Right ventricle myocardium inferior (tissue), 1 donor: ENCODE measurements around the gene FOCAD. TPM values are rescaled to one million over a fixed set of nuclear protein-coding genes. Genes with fewer than 3 reads are reported as not detected.

ENCODE experiments used
- ATAC-seq: fragments of 200-7000 bp; cut with Tn5 transposase; one replicate; pipeline ENCODE4 v1.9.1; 2020; ENCODE audit warnings: mild to moderate bottlenecking, moderate library complexity
- DNase-seq: peaks from one replicate; pipeline ENCODE4 v3.0.0; 2021; ENCODE audit errors: missing footprints
- intact Hi-C: fragments of 100-400 bp; cut with DNase I; formaldehyde crosslinking; loops from one replicate; pipeline ENCODE4 v1.11.0; 2022
- total RNA-seq: library from RNA; stranded (reverse); fragmentation: NEBNext Ultra II Directional; extraction: Animal tissue kit (Norgen Biotek cat#: 25700); gene quantifications from one replicate; pipeline ENCODE4 v1.2.1, GENCODE V29; 2021
- donor health status: DM: no; HTN: yes; CAD: no; lungs with severe emphysema.

Gene FOCAD
- total RNA-seq, 1 donor from 2014 or later = 29.8 TPM

DNA sequence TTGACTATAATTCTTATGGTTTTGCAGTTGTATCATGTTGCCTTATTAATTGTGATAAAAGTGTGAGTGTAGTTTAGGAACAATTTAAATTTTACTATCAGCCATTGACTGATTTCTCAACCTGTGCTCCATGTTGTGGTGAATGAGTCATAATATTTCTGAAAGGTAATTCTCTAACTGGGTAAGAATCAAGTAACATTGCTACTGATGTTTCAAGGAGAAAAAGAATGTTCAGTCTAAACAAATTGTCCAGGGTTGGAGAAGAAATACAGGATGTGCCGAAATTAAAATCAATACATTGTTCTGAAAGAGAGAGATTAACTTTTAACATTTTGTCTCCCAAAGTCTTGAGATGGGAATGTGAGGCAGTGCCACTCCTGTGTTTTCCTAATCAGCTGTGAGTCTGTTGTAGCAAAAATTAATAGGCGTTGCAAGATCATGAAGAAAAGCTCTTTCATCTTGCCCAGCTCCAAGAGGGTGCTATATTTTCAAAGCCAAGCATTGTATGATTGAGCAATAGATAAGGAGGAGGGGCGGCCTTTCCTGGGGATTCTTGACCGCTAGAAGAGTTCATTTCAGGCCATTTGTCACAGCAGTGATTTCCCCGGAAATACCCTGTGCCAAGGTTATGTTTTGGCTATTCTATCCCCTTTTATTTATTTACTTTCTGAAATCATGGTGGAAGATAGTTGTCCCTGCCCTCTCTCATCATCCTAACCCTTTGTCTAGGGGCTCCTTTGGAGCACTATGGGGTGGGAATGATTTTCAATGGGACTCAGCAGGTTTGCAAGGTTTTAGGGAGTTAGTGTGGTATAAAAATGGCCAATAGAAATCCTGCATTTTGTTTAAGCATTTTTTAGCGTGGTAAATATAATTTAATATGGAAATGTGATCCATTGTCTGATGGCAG is 151.6 kb downstream of the FOCAD start:
- ATAC-seq (no peak), DNase-seq (no peak)
- intact Hi-C loops = no loop called here

DNA sequence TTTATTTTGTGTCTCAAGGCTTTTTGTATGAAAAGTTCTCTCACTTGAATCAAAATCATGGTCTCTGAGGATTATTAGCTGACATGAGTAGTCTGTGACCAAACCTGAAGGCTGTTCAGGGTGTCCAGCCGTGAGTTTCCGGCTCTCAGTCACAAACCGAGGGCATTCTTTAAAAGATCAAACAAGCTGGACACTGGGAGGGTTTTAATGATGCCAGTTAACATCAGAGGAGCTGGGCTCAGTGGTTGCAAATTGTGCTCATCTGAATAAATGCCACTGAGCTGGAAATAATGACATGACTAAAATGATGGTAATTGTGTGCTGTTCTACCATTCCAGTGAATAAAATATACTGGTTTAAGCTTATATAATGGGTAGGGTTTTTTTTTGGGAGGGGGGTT is 153.1 kb downstream of the FOCAD start:
- DNase-seq = no peak
- ATAC-seq = no peak
- intact Hi-C loops = no loop called here

DNA sequence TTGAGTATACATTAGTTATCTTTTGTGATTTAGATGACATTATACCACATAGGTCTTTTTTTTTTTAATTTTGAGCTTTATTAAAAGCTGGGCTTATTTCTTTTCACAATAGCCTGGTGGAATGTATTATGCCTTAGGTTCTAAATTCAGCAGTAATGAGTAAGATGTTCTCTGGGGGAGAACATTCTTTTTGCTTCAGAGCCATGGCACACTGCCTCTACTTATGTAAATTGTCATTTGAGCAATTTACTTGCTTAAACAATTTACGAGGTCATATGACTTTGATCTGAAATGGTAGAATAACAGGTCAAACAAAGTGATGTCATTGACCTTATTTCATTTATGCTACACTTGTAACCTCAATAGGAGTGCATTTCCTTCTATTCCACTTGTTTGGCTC is 154.2 kb downstream of the FOCAD start:
- no peak for ATAC-seq
- intact Hi-C loops = no loop called here

DNA sequence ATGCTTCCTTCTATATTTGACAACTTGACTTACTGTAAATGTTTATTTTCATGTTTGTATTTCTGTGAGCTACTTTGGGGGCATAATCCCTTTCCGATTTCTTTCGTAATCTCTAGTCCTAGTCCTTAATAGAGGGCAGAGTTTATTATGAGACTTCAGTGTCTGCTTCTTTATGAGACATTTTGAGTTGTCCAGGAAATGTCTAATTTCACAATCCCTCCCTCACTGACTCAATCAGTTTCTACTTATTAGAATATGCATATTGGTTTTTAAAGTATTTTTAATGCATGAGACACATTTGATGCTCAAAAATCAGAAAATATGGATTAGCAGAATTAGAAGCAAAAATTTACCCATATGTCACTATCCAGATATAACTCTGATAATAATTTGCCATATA is 160.9 kb downstream of the FOCAD start:
- ATAC-seq = no peak
- intact Hi-C loops = no loop called here
- no peak for DNase-seq

More for the DNA sequence above, 154.2 kb downstream of the FOCAD start:
- no peak for DNase-seq

DNA sequence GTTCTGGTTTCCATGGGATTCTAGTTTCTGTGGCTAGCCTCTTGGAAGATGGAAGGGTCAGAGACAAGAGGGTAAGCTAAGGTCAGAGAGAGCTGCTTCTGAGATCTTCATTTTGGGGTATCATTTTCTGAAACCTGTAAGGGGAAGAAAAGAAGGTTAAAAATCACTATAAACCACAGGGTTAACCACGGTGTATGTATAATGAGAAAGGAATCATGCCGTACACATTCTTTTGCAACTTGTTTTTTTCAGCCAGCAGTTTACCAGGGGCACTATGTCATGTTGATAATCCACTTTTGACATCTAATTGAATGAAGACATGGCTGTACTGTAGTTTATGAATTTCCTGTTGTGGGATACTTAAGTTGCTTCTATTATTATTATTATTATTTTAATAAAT is 164.4 kb downstream of the FOCAD start:
- intact Hi-C loops = no loop called here
- no peak for ATAC-seq
- DNase-seq = no peak

DNA sequence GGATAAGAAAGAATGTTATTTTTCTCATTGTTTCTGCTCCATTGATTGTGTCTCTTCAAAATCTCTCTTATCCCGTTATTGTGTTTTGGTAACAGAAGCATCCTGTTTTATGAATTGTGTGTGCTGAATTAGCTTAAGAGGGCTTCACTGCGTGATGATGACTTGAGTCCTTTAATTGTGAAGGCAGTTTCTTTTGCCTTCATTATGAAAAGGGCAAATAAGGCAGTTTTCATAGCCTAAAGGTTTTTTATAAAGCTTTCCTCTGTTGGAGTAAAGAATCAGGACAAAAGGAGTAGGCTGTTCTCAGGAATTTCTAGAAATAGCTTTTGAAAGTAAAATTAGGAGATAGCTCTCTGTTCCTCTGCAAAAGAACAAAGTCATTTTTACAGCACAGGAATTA is 169.8 kb downstream of the FOCAD start:
- no peak for ATAC-seq
- intact Hi-C loops = no loop called here
- no peak for DNase-seq

DNA sequence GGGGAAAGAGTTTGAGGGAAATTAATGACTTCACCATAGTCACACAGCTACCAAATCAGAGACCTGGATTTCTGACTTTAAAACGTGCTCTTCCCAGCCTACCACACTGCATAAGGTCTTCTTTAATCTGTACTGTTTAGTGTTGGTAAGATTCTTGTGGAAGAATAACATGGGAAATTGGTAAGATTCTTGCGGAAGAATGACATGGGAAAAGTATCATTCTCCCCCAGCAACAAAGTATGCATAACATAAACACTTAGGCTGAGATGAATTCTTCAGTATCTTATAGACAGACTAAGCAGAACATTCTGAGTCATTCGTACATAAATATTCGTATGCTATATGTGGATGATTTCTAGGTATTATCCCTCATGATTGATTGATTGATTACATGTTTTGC is 170.4 kb downstream of the FOCAD start:
- ATAC-seq = no peak
- no peak for DNase-seq
- intact Hi-C loops = no loop called here

DNA sequence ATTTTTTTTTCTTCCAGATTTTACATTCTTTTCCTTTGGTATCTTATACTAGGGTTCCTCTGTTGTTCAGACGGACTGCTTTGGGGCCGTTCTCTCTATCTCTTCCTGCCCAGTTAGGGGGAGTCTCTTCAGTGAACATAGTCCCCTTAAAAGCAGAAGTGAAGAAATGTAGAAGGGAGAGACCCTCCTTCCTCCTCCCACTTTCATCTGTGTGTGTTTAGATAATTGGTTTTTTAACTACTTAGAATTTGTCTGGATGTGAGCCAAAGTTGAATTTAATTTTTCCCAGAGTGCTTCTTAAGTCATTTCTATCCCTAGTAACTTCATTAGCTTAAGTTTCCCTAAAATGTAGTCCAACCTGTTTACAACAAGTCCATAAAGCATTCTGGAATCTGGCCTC is 179.9 kb downstream of the FOCAD start:
- no peak for ATAC-seq
- DNase-seq = no peak
- intact Hi-C loops = no loop called here

DNA sequence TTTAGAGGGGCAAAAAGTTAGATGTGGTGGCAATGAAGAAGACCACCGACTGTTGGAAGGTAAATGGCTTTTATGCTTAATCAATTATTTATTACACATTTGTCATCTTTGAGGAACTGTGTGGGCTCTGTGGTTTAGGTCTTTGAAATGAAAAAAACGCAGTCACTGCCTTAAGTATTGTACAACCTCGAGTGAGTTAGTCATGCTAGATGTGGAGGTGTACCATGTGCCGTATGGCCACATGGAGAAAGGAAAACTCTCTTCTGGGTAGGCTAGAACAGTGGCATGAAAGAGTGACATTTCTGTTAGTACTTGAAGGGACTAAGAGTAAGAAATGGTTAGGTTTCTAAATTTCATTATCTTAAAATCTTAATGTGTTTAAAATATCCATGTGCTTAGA is 181.3 kb downstream of the FOCAD start:
- no peak for ATAC-seq
- intact Hi-C loops = no loop called here
- DNase-seq = no peak

DNA sequence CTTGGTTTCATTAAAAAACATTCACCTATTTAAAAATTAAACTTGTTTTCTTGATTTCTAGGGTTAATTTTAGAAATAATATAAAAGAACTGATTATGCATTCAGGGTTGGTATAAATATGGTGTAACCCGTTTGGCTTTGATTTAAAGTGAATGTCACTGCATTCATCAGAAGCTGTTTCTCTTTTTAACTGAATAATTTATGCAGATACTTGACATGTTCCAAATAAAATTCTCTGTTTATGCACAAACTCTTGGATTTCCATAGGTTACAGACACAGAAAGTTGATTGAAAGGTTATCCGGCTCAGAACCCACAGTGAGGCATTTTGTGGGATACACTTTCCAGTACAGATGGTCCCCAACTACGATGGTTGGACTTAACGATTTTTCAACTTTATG is 186.1 kb downstream of the FOCAD start:
- intact Hi-C loops = no loop called here
- no peak for DNase-seq
- no peak for ATAC-seq

DNA sequence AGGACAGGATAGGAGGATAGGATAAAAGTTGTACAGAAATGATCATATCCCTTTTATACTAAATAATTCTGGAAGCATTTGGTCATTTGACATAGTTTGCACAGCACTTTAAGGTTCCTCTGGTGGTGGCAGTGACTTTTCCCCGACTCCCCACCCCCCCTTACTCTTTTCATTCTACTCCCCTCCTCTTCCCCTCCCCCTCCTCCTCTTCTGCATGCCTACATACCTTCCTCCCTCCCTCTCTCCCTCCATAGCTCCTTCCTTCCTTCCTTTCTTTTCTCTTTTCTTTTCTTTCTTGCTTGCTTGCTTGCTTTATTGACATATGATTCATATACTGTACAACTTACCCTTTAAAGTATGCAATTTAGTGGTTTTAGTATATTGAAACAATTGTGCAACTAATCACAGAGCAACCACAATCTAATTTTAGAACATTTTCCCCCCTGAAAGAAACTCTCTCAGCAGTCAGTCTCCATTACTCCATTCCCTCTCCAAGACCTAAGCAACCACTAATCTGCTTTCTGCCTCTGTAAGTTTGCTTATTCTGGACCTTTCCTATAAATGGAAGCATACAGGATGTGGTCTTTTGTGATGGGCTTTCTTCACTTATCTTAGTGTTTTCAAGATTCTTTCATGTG is 188.4 kb downstream of the FOCAD start:
- no peak for ATAC-seq
- intact Hi-C loops = no loop called here
- no peak for DNase-seq

DNA sequence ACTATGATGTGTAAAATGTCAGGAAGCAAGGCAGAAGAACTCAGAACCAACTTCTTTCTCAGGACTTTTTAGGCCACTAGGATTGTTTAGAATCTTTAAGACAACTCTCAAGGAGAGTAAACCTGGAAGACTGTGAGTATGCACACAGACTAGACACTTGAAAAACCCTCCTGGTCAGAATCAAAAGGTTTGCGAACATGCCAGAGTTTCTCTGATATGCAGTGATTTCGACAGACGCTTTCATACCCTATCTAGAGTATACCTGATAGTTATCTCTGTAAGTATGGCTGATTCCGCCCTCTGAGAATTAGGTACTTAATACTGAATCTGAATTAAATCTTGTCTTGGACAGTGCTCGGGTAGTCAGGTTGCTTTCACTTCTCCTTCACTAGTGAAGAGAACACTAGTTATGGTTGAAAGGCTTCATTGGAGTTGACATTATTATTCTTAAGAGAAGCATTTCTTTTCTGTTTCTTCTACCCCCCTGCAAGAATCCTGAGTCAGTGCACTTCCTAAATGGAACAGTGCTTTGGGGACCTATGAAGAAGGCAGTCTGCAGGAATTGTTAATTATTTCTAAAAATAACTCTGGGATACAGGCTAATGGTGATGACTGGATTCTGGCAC is 189.3 kb downstream of the FOCAD start:
- intact Hi-C loops = no loop called here
- no peak for ATAC-seq
- DNase-seq = no peak

DNA sequence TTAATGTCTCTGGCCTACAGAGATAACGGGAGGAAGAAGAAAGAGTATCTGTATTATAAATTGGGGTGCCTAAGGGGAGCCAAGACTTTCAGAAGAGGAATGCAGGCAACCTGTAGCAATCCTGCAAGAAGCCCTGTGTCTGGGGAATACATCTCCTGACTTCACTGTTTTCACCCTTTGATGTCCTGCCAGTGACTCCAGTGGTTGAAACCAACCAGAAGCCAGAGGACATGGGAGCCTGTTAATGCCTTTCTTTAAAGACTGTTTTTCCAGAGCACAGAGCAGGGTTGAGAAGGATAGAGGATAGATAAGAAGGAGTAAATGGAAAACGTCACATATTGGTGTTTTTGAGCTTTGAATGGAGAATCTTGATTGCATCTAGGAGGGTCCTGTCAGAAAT is 196.2 kb downstream of the FOCAD start:
- DNase-seq (no peak), ATAC-seq (no peak)
- intact Hi-C loops = loop anchor here (10.0 kb wide), 1 partner anchor 55 kb away; no protein-coding TSS in a partner anchor

DNA sequence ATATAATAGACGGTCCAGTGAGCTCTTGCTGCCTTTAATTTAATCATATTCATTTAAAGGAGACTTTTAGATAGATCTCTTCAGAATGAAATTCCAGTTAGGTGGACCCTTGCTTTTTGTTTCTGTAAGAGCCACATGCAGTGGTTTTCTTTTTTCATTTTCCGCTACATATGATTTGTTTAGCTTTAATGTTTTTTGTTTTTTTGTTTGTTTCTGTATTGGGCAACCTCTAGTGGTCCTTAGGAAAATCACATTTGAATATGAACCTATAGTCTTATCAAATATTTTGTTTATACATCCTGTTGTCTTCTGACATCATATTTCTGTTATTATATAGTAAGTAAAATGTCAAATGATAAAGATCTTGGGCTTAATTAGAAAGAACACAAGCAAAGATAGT is 196.6 kb downstream of the FOCAD start:
- DNase-seq = no peak
- intact Hi-C loops = loop anchor here (10.0 kb wide), 1 partner anchor 54 kb away; no protein-coding TSS in a partner anchor
- no peak for ATAC-seq

DNA sequence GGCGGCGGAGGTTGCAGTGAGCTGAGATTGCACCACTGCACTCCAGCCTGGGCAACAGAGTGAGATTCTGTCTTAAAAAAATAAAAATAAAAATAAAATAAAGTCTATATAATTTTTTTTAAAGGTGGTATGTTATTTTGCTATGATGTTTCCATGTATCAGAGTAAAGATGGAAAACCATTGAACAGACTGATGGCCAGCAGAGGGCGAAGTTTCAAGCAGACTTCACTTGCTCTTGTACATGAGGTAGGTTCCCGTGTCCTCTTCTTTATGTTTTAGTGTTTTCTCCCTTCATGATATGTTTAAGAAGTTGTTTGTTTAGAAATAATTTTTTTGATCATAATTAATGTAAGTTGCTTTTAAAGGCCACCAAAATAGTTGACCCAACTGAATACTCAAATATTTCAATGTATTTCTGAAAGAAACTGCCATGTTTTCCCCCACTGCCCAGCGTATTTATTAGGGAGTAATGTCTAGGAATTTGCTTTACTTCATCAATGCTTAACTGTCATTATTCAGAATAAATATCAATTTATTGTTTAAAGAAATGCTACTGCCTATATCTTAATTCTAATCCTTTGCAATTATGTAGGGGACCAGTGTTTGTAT is 201.0 kb downstream of the FOCAD start:
- DNase-seq (no peak), ATAC-seq (no peak)
- intact Hi-C loops = loop anchor here (5.0 to 10.0 kb wide), 3 partner anchors 50 to 263 kb away; partner anchors contain the start of gene MLLT3

DNA sequence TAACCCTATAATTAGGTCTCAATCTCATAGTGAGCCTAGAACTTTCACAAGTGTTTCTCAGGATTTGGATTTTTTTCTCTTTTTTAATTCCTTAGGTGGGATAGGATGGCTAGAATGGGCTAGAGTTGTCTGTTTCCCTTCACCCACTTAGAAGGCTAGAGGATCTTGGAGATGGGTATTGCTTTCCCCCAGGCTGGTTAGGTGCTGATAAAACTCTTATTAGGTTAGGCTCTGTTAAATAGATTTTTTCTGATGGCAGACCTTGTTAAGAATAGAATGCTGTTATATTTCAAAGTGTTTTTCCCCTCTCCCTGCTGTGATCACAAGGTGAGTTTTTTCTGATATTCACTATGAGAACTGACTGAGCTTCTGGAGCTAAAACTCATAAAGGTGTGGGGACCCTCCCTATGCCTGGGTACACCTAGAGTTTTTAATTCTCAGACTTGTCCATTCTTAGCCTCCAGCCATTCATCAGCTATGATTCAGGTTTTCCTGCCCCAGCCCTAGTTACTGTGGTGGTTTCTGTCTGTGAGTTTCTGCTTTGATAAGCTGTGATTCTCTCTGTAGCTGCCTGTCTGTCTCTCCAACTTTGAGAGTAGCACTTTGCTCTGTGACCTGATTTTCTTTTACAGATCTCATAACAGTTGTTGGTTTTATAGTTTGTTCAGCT is 215.0 kb downstream of the FOCAD start:
- intact Hi-C loops = no loop called here
- DNase-seq (no peak), ATAC-seq (no peak)

DNA sequence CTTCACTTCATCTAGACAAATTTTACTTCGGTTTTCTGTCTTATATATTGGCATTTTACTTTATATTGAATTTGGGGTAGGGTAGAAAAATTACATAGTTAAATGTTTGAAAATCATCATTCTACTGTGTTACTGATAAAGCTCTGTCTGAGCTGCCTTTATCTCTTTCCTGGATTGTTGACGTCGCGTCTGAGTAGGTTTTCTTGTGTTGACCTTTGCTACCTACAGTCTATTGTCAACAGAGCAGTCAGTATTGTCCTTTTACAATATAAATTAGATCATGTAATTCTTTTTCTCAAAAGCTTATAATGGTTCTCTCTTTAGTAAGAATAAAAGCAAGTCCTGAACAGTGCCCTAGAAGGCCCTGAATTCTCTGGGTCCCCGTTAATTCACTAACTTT is 219.2 kb downstream of the FOCAD start:
- no peak for ATAC-seq
- intact Hi-C loops = no loop called here
- no peak for DNase-seq

DNA sequence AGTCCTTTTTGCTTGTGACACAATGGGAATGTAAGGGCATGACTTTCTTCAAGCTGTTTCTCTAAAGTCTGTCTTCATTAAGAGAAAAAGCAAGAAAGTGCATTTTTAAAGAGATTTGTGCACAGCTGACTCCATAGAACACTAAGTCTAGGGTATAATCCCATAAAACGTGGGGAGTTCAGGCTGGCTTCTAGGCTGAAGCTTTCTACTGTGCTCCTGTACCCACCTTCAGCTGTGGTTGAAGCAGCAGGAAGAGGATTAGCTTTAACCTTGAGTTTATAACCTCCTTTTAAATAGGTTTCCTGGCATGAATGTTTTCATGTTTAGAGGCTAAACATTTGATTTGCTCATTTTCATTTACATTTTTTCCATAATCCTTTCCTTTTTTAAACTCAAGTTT is 220.9 kb downstream of the FOCAD start:
- DNase-seq (no peak), ATAC-seq (no peak)
- intact Hi-C loops = no loop called here

DNA sequence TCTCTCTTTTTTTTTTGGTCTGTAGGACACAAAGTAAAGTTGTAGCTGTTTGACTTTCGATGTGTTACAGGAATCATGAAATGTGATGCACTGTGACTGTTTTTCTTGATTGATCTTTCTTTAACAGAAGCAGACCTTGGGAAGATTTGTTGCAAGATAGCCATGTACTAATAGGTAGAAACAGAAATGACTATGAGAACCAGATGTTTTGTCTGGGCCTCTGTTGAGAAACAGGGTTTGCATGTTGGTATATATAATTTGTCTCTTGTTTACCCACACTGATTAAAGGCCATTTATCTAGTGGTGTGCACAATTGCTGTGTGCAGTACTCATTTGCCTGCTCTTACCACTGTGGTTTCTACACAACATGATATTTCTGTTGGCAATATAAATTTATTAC is 222.3 kb downstream of the FOCAD start:
- intact Hi-C loops = no loop called here
- no peak for ATAC-seq
- DNase-seq = no peak
